Measurements from ENCODE around the gene ZNF83.
A peak's percentile ranks its signal among the peaks of the same experiment; 100 is the strongest.

ZNF83 gene

GRCh38 chr19:52567921-52568320 lies 70.2 kb downstream of the ZNF83 start:
- no peak for ATAC-seq
- no peak for TF ChIP-seq ZFP3 (CRISPR knock-in tag; IDR thresholded peaks at IDR 0.05)
- no peak for TF ChIP-seq RARB (CRISPR knock-in tag; IDR thresholded peaks at IDR 0.05)
- TF ChIP-seq, protein P1, sequence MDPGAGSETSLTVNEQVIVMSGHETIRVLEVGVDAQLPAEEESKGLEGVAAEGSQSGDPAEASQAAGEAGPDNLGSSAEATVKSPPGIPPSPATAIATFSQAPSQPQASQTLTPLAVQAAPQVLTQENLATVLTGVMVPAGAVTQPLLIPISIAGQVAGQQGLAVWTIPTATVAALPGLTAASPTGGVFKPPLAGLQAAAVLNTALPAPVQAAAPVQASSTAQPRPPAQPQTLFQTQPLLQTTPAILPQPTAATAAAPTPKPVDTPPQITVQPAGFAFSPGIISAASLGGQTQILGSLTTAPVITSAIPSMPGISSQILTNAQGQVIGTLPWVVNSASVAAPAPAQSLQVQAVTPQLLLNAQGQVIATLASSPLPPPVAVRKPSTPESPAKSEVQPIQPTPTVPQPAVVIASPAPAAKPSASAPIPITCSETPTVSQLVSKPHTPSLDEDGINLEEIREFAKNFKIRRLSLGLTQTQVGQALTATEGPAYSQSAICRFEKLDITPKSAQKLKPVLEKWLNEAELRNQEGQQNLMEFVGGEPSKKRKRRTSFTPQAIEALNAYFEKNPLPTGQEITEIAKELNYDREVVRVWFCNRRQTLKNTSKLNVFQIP (CRISPR knock-in tag; IDR thresholded peaks at IDR 0.05; ENCODE audit: borderline replicate concordance, low read depth): no peak
- no peak for TF ChIP-seq BACH2 (CRISPR knock-in tag; IDR thresholded peaks at IDR 0.05; ENCODE audit: borderline replicate concordance)
- TF ChIP-seq, protein P2, sequence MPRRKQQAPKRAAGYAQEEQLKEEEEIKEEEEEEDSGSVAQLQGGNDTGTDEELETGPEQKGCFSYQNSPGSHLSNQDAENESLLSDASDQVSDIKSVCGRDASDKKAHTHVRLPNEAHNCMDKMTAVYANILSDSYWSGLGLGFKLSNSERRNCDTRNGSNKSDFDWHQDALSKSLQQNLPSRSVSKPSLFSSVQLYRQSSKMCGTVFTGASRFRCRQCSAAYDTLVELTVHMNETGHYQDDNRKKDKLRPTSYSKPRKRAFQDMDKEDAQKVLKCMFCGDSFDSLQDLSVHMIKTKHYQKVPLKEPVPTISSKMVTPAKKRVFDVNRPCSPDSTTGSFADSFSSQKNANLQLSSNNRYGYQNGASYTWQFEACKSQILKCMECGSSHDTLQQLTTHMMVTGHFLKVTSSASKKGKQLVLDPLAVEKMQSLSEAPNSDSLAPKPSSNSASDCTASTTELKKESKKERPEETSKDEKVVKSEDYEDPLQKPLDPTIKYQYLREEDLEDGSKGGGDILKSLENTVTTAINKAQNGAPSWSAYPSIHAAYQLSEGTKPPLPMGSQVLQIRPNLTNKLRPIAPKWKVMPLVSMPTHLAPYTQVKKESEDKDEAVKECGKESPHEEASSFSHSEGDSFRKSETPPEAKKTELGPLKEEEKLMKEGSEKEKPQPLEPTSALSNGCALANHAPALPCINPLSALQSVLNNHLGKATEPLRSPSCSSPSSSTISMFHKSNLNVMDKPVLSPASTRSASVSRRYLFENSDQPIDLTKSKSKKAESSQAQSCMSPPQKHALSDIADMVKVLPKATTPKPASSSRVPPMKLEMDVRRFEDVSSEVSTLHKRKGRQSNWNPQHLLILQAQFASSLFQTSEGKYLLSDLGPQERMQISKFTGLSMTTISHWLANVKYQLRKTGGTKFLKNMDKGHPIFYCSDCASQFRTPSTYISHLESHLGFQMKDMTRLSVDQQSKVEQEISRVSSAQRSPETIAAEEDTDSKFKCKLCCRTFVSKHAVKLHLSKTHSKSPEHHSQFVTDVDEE (CRISPR knock-in tag; IDR thresholded peaks at IDR 0.05): no peak
- TF ChIP-seq ZNF8 (CRISPR knock-in tag; IDR thresholded peaks at IDR 0.05): no peak
- TF ChIP-seq SNAI2 (CRISPR knock-in tag; IDR thresholded peaks at IDR 0.05): no peak
- no peak for TF ChIP-seq TOX (CRISPR knock-in tag; IDR thresholded peaks at IDR 0.05; ENCODE audit: borderline replicate concordance)
- no peak for TF ChIP-seq ESRRG (CRISPR knock-in tag; IDR thresholded peaks at IDR 0.05)
- TF ChIP-seq ARNTL (CRISPR knock-in tag; IDR thresholded peaks at IDR 0.05; ENCODE audit: borderline replicate concordance, low read depth): no peak
- TF ChIP-seq ZC3H10 (CRISPR knock-in tag; IDR thresholded peaks at IDR 0.05): no peak
- TF ChIP-seq, protein P3, sequence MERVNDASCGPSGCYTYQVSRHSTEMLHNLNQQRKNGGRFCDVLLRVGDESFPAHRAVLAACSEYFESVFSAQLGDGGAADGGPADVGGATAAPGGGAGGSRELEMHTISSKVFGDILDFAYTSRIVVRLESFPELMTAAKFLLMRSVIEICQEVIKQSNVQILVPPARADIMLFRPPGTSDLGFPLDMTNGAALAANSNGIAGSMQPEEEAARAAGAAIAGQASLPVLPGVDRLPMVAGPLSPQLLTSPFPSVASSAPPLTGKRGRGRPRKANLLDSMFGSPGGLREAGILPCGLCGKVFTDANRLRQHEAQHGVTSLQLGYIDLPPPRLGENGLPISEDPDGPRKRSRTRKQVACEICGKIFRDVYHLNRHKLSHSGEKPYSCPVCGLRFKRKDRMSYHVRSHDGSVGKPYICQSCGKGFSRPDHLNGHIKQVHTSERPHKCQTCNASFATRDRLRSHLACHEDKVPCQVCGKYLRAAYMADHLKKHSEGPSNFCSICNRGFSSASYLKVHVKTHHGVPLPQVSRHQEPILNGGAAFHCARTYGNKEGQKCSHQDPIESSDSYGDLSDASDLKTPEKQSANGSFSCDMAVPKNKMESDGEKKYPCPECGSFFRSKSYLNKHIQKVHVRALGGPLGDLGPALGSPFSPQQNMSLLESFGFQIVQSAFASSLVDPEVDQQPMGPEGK (CRISPR knock-in tag; IDR thresholded peaks at IDR 0.05; ENCODE audit: borderline replicate concordance): no peak
- TF ChIP-seq, protein P4, sequence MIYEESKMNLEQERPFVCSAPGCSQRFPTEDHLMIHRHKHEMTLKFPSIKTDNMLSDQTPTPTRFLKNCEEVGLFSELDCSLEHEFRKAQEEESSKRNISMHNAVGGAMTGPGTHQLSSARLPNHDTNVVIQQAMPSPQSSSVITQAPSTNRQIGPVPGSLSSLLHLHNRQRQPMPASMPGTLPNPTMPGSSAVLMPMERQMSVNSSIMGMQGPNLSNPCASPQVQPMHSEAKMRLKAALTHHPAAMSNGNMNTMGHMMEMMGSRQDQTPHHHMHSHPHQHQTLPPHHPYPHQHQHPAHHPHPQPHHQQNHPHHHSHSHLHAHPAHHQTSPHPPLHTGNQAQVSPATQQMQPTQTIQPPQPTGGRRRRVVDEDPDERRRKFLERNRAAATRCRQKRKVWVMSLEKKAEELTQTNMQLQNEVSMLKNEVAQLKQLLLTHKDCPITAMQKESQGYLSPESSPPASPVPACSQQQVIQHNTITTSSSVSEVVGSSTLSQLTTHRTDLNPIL (CRISPR knock-in tag; IDR thresholded peaks at IDR 0.05; ENCODE audit: low read depth): no peak
- TF ChIP-seq ZNF565 (CRISPR knock-in tag; conservative IDR thresholded peaks at IDR 0.05; ENCODE audit: low read depth): no peak
- TF ChIP-seq ZFP30 (CRISPR knock-in tag; IDR thresholded peaks at IDR 0.05): no peak
- no peak for TF ChIP-seq CSDC2 (CRISPR knock-in tag; IDR thresholded peaks at IDR 0.05)
- TF ChIP-seq TCF4 (CRISPR knock-in tag; IDR thresholded peaks at IDR 0.05; ENCODE audit: borderline replicate concordance): no peak
- no peak for TF ChIP-seq GLIS3 (CRISPR knock-in tag; IDR thresholded peaks at IDR 0.05)
- no peak for TF ChIP-seq ISL1 (CRISPR knock-in tag; IDR thresholded peaks at IDR 0.05)

- TF ChIP-seq ESRRG (CRISPR knock-in tag; IDR thresholded peaks at IDR 0.05) (no peak), CSDC2 (CRISPR knock-in tag; IDR thresholded peaks at IDR 0.05) (no peak), ZFP3 (CRISPR knock-in tag; IDR thresholded peaks at IDR 0.05) (peak; percentile 87), BACH2 (CRISPR knock-in tag; IDR thresholded peaks at IDR 0.05; ENCODE audit: borderline replicate concordance) (no peak), ISL1 (CRISPR knock-in tag; IDR thresholded peaks at IDR 0.05) (no peak), ARNTL (CRISPR knock-in tag; IDR thresholded peaks at IDR 0.05; ENCODE audit: borderline replicate concordance, low read depth) (no peak), SNAI2 (CRISPR knock-in tag; IDR thresholded peaks at IDR 0.05) (no peak), ZNF8 (CRISPR knock-in tag; IDR thresholded peaks at IDR 0.05) (no peak)
- ATAC-seq: no peak
These were observed 71.6 kb downstream of the ZNF83 start for GRCh38 chr19:52566588-52566987.

- no peak for ATAC-seq
- TF ChIP-seq PPARA (CRISPR knock-in tag; IDR thresholded peaks at IDR 0.05; ENCODE audit: borderline replicate concordance): no peak
- TF ChIP-seq SNAI2 (CRISPR knock-in tag; IDR thresholded peaks at IDR 0.05): no peak
- no peak for TF ChIP-seq ZNF565 (CRISPR knock-in tag; conservative IDR thresholded peaks at IDR 0.05; ENCODE audit: low read depth)
- no peak for TF ChIP-seq RARB (CRISPR knock-in tag; IDR thresholded peaks at IDR 0.05)
- no peak for TF ChIP-seq TCF4 (CRISPR knock-in tag; IDR thresholded peaks at IDR 0.05; ENCODE audit: borderline replicate concordance)
- no peak for TF ChIP-seq ESRRG (CRISPR knock-in tag; IDR thresholded peaks at IDR 0.05)
- TF ChIP-seq ARNTL (CRISPR knock-in tag; IDR thresholded peaks at IDR 0.05; ENCODE audit: borderline replicate concordance, low read depth): no peak
- no peak for TF ChIP-seq CSDC2 (CRISPR knock-in tag; IDR thresholded peaks at IDR 0.05)
- TF ChIP-seq GLIS3 (CRISPR knock-in tag; IDR thresholded peaks at IDR 0.05): no peak
- TF ChIP-seq, protein P1 (CRISPR knock-in tag; IDR thresholded peaks at IDR 0.05; ENCODE audit: borderline replicate concordance, low read depth): no peak
- no peak for TF ChIP-seq ISL1 (CRISPR knock-in tag; IDR thresholded peaks at IDR 0.05)
- TF ChIP-seq, protein P2 (CRISPR knock-in tag; IDR thresholded peaks at IDR 0.05): no peak
- TF ChIP-seq ZNF8 (CRISPR knock-in tag; IDR thresholded peaks at IDR 0.05): no peak
- TF ChIP-seq, protein P4 (CRISPR knock-in tag; IDR thresholded peaks at IDR 0.05; ENCODE audit: low read depth): no peak
- no peak for TF ChIP-seq TOX (CRISPR knock-in tag; IDR thresholded peaks at IDR 0.05; ENCODE audit: borderline replicate concordance)
These were observed 72.0 kb downstream of the ZNF83 start for GRCh38 chr19:52566121-52566520.
